GM12878 (cell line): ENCODE results near the gene PTPN18.

ENCODE experiments used
- EP300 ChIP-seq, 2 experiments: fragments of 150-350 bp in 1 of 2; IDR thresholded peaks; 2 replicates each; pipeline ENCODE4 v1.6.1; 2011 to 2012; ENCODE audit warnings: low read depth in 2 of 2, low read length in 2 of 2, borderline replicate concordance in 1 of 2, improper control_type of control experiment in 1 of 2, inconsistent platforms in 1 of 2; ENCODE audit not compliant: control insufficient read depth in 1 of 2
- IKZF2 ChIP-seq, 2 experiments: fragments of 450-650 bp; IDR thresholded peaks; 2 replicates each; pipeline ENCODE4 v1.6.1; 2017; ENCODE audit warnings: mild to moderate bottlenecking in 2 of 2, moderate library complexity in 2 of 2
- MTA3 ChIP-seq: IDR thresholded peaks from 2 replicates; pipeline ENCODE4 v1.6.1; 2012; ENCODE audit warnings: low read length, inconsistent platforms, borderline replicate concordance
- POLR2A ChIP-seq: IDR thresholded peaks from 2 replicates; pipeline ENCODE4 v1.6.1; 2011; ENCODE audit warnings: low read depth, mild to moderate bottlenecking, low read length
- RFX5 ChIP-seq: IDR thresholded peaks from 2 replicates; pipeline ENCODE4 v1.6.1; 2011; ENCODE audit warnings: low read depth, low read length, improper control_type of control experiment
- TCF7 ChIP-seq: IDR thresholded peaks from 2 replicates; pipeline ENCODE4 v1.6.1; 2014; ENCODE audit warnings: antibody characterized with exemption, borderline replicate concordance

- TF ChIP-seq RFX5 (no peak), POLR2A (no peak), TCF7 (no peak), IKZF2 (IDR thresholded peaks at IDR 0.05) (no peak), EP300 (IDR thresholded peaks at IDR 0.05; ENCODE audit: borderline replicate concordance in 1 of 2, control insufficient read depth in 1 of 2, low read depth in 2 of 2, low read length in 2 of 2) (no peak), MTA3 (no peak)
Observed at GRCh38 chr2:130353291-130354138, 2.3 kb upstream of the PTPN18 start.
